ENCODE results near the gene ATG16L1. TPM values are rescaled to one million over a fixed set of nuclear protein-coding genes. Genes with fewer than 3 reads are reported as not detected.

The ATG16L1 gene
- total RNA-seq, 1 donor from 2014 or later = 24.8 TPM

DNA sequence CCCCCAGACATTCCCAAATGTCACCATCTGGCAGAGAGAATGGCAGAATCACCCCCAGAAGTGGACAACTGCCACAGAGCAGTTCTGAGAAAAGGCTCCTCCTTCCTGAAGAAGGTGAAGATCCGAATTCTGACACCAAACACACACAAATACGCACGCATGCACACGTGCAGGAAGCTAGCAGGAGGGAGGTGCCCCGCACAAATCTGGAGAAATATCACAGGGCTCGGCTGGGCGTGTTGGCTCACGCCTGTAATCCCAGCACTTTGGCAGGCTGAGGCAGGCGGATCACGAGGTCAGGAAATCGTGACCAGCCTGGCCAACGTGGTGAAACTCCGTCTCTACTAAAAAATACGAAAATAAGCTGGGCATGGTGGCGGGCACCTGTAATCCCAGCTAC is 38.5 kb upstream of the ATG16L1 start:
- Mint-ChIP-seq H3K4me3 (ENCODE audit: unreplicated experiment) (no peak overlapping the region), H3K36me3 (ENCODE audit: low read depth) (no peaks in the 10 kb centered on the region), H3K27me3 (ENCODE audit: low read depth) (no peaks in the 10 kb centered on the region), H3K9me3 (ENCODE audit: low read depth) (no peaks in the 10 kb centered on the region), H3K27ac (ENCODE audit: unreplicated experiment) (no peak overlapping the region), H3K4me1 (ENCODE audit: low read depth) (peaks cover 34% of the 10 kb centered on the region)
- TF ChIP-seq, protein P1, sequence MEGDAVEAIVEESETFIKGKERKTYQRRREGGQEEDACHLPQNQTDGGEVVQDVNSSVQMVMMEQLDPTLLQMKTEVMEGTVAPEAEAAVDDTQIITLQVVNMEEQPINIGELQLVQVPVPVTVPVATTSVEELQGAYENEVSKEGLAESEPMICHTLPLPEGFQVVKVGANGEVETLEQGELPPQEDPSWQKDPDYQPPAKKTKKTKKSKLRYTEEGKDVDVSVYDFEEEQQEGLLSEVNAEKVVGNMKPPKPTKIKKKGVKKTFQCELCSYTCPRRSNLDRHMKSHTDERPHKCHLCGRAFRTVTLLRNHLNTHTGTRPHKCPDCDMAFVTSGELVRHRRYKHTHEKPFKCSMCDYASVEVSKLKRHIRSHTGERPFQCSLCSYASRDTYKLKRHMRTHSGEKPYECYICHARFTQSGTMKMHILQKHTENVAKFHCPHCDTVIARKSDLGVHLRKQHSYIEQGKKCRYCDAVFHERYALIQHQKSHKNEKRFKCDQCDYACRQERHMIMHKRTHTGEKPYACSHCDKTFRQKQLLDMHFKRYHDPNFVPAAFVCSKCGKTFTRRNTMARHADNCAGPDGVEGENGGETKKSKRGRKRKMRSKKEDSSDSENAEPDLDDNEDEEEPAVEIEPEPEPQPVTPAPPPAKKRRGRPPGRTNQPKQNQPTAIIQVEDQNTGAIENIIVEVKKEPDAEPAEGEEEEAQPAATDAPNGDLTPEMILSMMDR (IDR thresholded peaks at IDR 0.05) = no peak
- no peak for DNase-seq (ENCODE audit: low spot score)

GRCh38 chr2:233213975-233214374 is 37.5 kb upstream of the ATG16L1 start:
- Mint-ChIP-seq H3K4me3 (ENCODE audit: unreplicated experiment) (no peak overlapping the region), H3K4me1 (ENCODE audit: low read depth) (peaks cover 28% of the 10 kb centered on the region), H3K27me3 (ENCODE audit: low read depth) (no peaks in the 10 kb centered on the region), H3K27ac (ENCODE audit: unreplicated experiment) (no peak overlapping the region), H3K36me3 (ENCODE audit: low read depth) (no peaks in the 10 kb centered on the region), H3K9me3 (ENCODE audit: low read depth) (no peaks in the 10 kb centered on the region)
- TF ChIP-seq, protein P1 (IDR thresholded peaks at IDR 0.05) = no peak
- no peak for DNase-seq (ENCODE audit: low spot score)

- peak; percentile 19 for DNase-seq (ENCODE audit: low spot score)
- no peaks in the 10 kb centered on the region for H3K9me3 Mint-ChIP-seq (ENCODE audit: low read depth)
- peaks cover 4% of the 10 kb centered on the region for H3K27me3 Mint-ChIP-seq (ENCODE audit: low read depth)
- no peak overlapping the region for H3K4me3 Mint-ChIP-seq (ENCODE audit: unreplicated experiment)
- TF ChIP-seq, protein P1 (IDR thresholded peaks at IDR 0.05) = no peak
- H3K36me3 Mint-ChIP-seq (ENCODE audit: low read depth) = no peaks in the 10 kb centered on the region
- H3K4me1 Mint-ChIP-seq (ENCODE audit: low read depth) = no peaks in the 10 kb centered on the region
- H3K27ac Mint-ChIP-seq (ENCODE audit: unreplicated experiment) = no peak overlapping the region
Observed at GRCh38 chr2:233217892-233218377, 33.5 kb upstream of the ATG16L1 start.

DNA sequence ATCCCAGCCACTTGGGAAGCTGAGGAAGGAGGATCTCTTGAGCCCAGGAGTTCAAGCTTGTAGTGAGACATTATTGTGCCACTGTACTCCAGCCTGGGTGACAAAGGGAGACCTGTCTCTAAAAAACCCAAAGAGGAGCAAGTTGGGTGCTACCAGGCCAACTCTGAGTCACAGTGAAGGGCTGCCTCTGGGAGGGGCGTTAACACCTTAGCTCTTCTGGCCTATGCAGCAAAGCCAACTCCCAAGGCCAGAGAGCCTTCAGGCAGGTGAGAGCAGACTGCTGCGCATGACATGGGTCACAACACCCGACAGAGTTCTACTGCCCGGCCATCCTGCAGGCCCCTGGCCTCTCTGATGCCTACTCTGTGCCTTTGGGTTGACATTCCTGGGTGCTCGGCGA is 32.6 kb upstream of the ATG16L1 start:
- Mint-ChIP-seq H3K36me3 (ENCODE audit: low read depth) (no peaks in the 10 kb centered on the region), H3K4me3 (ENCODE audit: unreplicated experiment) (no peak overlapping the region), H3K9me3 (ENCODE audit: low read depth) (no peaks in the 10 kb centered on the region), H3K27ac (ENCODE audit: unreplicated experiment) (no peak overlapping the region), H3K4me1 (ENCODE audit: low read depth) (no peaks in the 10 kb centered on the region), H3K27me3 (ENCODE audit: low read depth) (peaks cover 8% of the 10 kb centered on the region)
- DNase-seq (ENCODE audit: low spot score) = no peak
- TF ChIP-seq, protein P1 (IDR thresholded peaks at IDR 0.05) = no peak

GRCh38 chr2:233219848-233220247 is 31.6 kb upstream of the ATG16L1 start:
- DNase-seq (ENCODE audit: low spot score) = no peak
- H3K27me3 Mint-ChIP-seq (ENCODE audit: low read depth) = peaks cover 14% of the 10 kb centered on the region
- no peaks in the 10 kb centered on the region for H3K4me1 Mint-ChIP-seq (ENCODE audit: low read depth)
- H3K36me3 Mint-ChIP-seq (ENCODE audit: low read depth) = no peaks in the 10 kb centered on the region
- H3K4me3 Mint-ChIP-seq (ENCODE audit: unreplicated experiment) = no peak overlapping the region
- H3K9me3 Mint-ChIP-seq (ENCODE audit: low read depth) = no peaks in the 10 kb centered on the region
- no peak overlapping the region for H3K27ac Mint-ChIP-seq (ENCODE audit: unreplicated experiment)
- TF ChIP-seq, protein P1 (IDR thresholded peaks at IDR 0.05) = no peak

All from chondrocyte (in vitro differentiated cells).